Measurements from ENCODE around the gene KRTAP17-1.

DNA sequence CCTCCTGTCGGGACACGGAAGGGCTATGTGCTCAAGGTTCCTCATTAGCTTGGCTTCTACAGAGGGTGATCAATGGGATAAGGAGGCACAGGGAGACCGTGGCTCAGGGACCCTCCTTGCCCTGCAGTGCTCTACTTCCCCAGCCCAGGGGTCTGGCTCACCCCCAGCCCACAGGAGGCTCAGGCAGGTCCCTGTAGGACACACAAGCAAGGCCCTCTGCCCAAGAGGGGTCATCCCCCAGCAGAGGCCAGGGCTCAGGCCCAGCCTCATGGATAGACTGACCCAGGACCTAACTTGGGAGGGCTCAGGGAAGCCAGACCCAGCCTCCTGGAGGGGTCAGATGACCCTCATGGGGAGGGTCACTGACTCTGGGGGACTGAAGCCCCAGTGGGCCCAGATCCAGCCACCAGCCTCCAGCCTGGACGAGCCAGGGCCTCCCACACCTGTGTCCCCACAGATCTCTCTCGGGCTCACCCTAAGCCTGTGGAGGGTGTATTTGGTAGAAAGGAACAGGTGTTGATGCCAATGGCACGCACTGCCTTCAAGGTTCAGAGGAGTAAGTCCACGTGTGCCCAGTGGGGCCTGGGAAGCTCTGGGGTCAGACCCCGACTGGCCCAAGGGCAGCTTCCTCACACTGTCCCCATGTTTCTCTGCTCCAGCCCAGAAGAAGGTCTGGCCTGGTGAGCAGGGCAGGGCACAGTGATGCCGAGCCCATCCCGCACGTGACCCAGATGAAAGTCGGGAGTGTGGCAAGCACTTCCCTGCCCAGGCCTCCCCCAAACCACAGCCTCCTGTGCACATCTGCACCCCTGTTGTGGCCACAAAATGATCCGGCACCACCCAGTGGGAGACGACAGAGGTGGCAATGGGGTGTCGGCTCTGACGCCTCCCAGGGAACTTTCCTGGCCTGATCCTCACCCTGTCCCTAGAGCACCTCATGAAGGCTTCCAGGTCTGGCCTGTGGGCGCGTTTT lies 10.9 kb upstream of the KRTAP17-1 start:
- TF ChIP-seq TAF1 (IDR thresholded peaks at IDR 0.05; ENCODE audit: low read depth, low read length) (no peak), POLR2AphosphoS5 (IDR thresholded peaks at IDR 0.05; ENCODE audit: low read depth, low read length) (no peak)

Data from GM12891 (cell line).